HCT116 (cell line): ENCODE data around the gene CYB5B. TPM values are rescaled to one million over a fixed set of nuclear protein-coding genes. Genes with fewer than 3 reads are reported as not detected.

Experiments
- ATAC-seq: fragments of 200-7000 bp; cut with Tn5 transposase; 2 replicates; pipeline ENCODE4 v1.9.1; 2020; ENCODE audit warnings: mild to moderate bottlenecking, moderate library complexity
- BruUV-seq: library from RNA; stranded (reverse); fragments of 400-500 nt; replicated peaks from 2 replicates; lab custom pipeline; 2021; lab: Mats Ljungman, UMichigan
- CTCF ChIA-PET: fragments of 300-600 bp; sonication (Branson Sonifier 250); formaldehyde crosslinking; loops from one replicate; lab custom pipeline; 2021; ENCODE audit warnings: antibody characterized with exemption; lab: Charles Lee
- POLR2A ChIA-PET: fragments of 300-600, 350-600 bp; sonication (Branson Sonifier 250); formaldehyde crosslinking; loops from one replicate; lab custom pipeline; 2021; ENCODE audit warnings: antibody characterized with exemption; lab: Charles Lee
- RAD21 ChIA-PET, 2 experiments: fragments of 300-600 bp; sonication (Branson Sonifier 250); formaldehyde crosslinking; loops; one replicate each; lab custom pipeline; 2023; ENCODE audit warnings: low total read pairs in 2 of 2; ENCODE audit not compliant: uncharacterized antibody in 2 of 2, unreplicated experiment in 2 of 2, low non-redundant PET in 1 of 2; lab: Charles Lee
- DNase-seq: peaks from one replicate; pipeline ENCODE4 v3.0.0-alpha.2; 2010; ENCODE audit warnings: low read depth, low spot score
- H2AFZ ChIP-seq: fragments of 200-600 bp; shearing (Covaris generic), sonication (generic); 2 replicates; pipeline ENCODE4 v1.6.1; 2017; ENCODE audit warnings: low read depth, mixed run types, mixed read lengths, antibody characterized with exemption, low read length; ENCODE audit not compliant: poor library complexity, severe bottlenecking
- H3K27ac ChIP-seq: 2 replicates; pipeline ENCODE4 v1.5.1; 2012; ENCODE audit warnings: low read depth, low read length
- H3K27me3 ChIP-seq: fragments of 200-600 bp; sonication (generic); 2 replicates; pipeline ENCODE4 v1.6.1; 2016; ENCODE audit warnings: mixed run types, low read length, mixed read lengths; ENCODE audit not compliant: insufficient read depth
- H3K36me3 ChIP-seq, 2 experiments: fragments of 200-500 bp in 1 of 2; fragments of 200-600 bp in 1 of 2; sonication (Bioruptor generic) in 1 of 2; sonication (generic) in 1 of 2; 2 replicates each; pipeline versions ENCODE4 v1.5.1 to v1.6.1; 2014 to 2016; ENCODE audit warnings: low read length in 2 of 2, inconsistent platforms in 1 of 2, mixed read lengths in 1 of 2, mixed run types in 1 of 2; ENCODE audit not compliant: insufficient read depth in 2 of 2, control insufficient read depth in 1 of 2
- H3K4me1 ChIP-seq, 2 experiments: fragments of 200-600 bp in 1 of 2; sonication (generic) in 1 of 2; 2 replicates each; pipeline versions ENCODE4 v1.5.1 to v1.6.1; 2012 to 2017; ENCODE audit warnings: low read length in 2 of 2, inconsistent platforms in 1 of 2, mild to moderate bottlenecking in 1 of 2, mixed read lengths in 1 of 2, mixed run types in 1 of 2, moderate library complexity in 1 of 2; ENCODE audit not compliant: insufficient read depth in 2 of 2, control insufficient read depth in 1 of 2
- H3K4me2 ChIP-seq: fragments of 200-600 bp; sonication (generic); 2 replicates; pipeline ENCODE4 v1.6.1; 2017; ENCODE audit warnings: mixed run types, low read length, mixed read lengths
- H3K4me3 ChIP-seq, 2 experiments: fragments of 200-600 bp in 1 of 2; sonication (generic) in 1 of 2; replicated peaks in 1 of 2; 2 replicates each; pipeline ENCODE4 v1.5.1; 2011 to 2016; ENCODE audit warnings: low read length in 2 of 2, control low read depth in 1 of 2, low read depth in 1 of 2, mild to moderate bottlenecking in 1 of 2, mixed read lengths in 1 of 2, mixed run types in 1 of 2
- H3K79me2 ChIP-seq: fragments of 200-600 bp; sonication (generic); 2 replicates; pipeline ENCODE4 v1.6.1; 2017; ENCODE audit warnings: mild to moderate bottlenecking, mixed run types, low read length, moderate library complexity, mixed read lengths; ENCODE audit not compliant: insufficient read depth
- H3K9ac ChIP-seq: fragments of 200-600 bp; sonication (generic); 2 replicates; pipeline ENCODE4 v1.6.1; 2016; ENCODE audit warnings: low read length, mixed read lengths
- H3K9me2 ChIP-seq: fragments of 200-600 bp; sonication (generic), shearing (Covaris generic); 2 replicates; pipeline ENCODE4 v1.6.1; 2017; ENCODE audit warnings: mixed run types, mild to moderate bottlenecking, moderate library complexity; ENCODE audit not compliant: insufficient read depth
- H3K9me3 ChIP-seq, 2 experiments: fragments of 200-500 bp in 1 of 2; fragments of 200-600 bp in 1 of 2; sonication (Bioruptor generic) in 1 of 2; sonication (generic) in 1 of 2; 2 replicates each; pipeline ENCODE4 v1.6.1; 2014 to 2017; ENCODE audit warnings: low read length in 2 of 2, mixed read lengths in 2 of 2, inconsistent platforms in 1 of 2, low read depth in 1 of 2, mild to moderate bottlenecking in 1 of 2, mixed run types in 1 of 2, moderate library complexity in 1 of 2; ENCODE audit not compliant: control insufficient read depth in 1 of 2, insufficient read depth in 1 of 2
- H4K20me1 ChIP-seq: fragments of 200-600 bp; sonication (generic), shearing (Covaris generic); 2 replicates; pipeline ENCODE4 v1.6.1; 2017; ENCODE audit warnings: mixed run types, mild to moderate bottlenecking, moderate library complexity; ENCODE audit not compliant: insufficient read depth
- CBX3 ChIP-seq: IDR thresholded peaks from 2 replicates; pipeline ENCODE4 v1.6.1; 2012; ENCODE audit warnings: low read depth
- CEBPB ChIP-seq: IDR thresholded peaks from 2 replicates; pipeline ENCODE4 v1.6.1; 2012; ENCODE audit warnings: low read depth
- CTCF ChIP-seq, 3 experiments: fragments of 200-600 bp in 1 of 3; sonication (generic) in 1 of 3; IDR thresholded peaks in 2 of 3; conservative IDR thresholded peaks in 1 of 3; 2 replicates each; pipeline ENCODE4 v1.5.1; 2012 to 2017; ENCODE audit warnings: low read depth in 2 of 3, low read length in 2 of 3, antibody characterized with exemption in 1 of 3, borderline replicate concordance in 1 of 3, control low read depth in 1 of 3, mild to moderate bottlenecking in 1 of 3, mixed read lengths in 1 of 3, mixed run types in 1 of 3, moderate library complexity in 1 of 3; ENCODE audit not compliant: insufficient read depth in 1 of 3
- ELF1 ChIP-seq: IDR thresholded peaks from 2 replicates; pipeline ENCODE4 v1.6.1; 2012; ENCODE audit warnings: low read depth, borderline replicate concordance
- EZH2phosphoT487 ChIP-seq: fragments of 200-600 bp; IDR thresholded peaks from 2 replicates; pipeline ENCODE4 v1.6.1; 2018; ENCODE audit warnings: antibody characterized with exemption, borderline replicate concordance
- FOSL1 ChIP-seq: IDR thresholded peaks from 2 replicates; pipeline ENCODE4 v1.6.1; 2012; ENCODE audit warnings: low read depth
- JUND ChIP-seq: IDR thresholded peaks from 2 replicates; pipeline ENCODE4 v1.6.1; 2012
- POLR2AphosphoS5 ChIP-seq: IDR thresholded peaks from 2 replicates; pipeline ENCODE4 v1.6.1; 2011; ENCODE audit warnings: mild to moderate bottlenecking, low read depth, low read length, moderate library complexity
- RAD21 ChIP-seq: IDR thresholded peaks from 2 replicates; pipeline ENCODE4 v1.6.1; 2012; ENCODE audit warnings: low read depth, mild to moderate bottlenecking
- SP1 ChIP-seq: IDR thresholded peaks from 2 replicates; pipeline ENCODE4 v1.6.1; 2012; ENCODE audit warnings: low read depth
- SRF ChIP-seq: IDR thresholded peaks from 2 replicates; pipeline ENCODE4 v1.6.1; 2012; ENCODE audit warnings: low read depth
- TCF7L2 ChIP-seq: IDR thresholded peaks from 2 replicates; pipeline ENCODE4 v1.7.0; 2011; ENCODE audit warnings: borderline replicate concordance, inconsistent platforms; ENCODE audit not compliant: insufficient read depth, insufficient read length; ENCODE audit errors: extremely low read depth
- YY1 ChIP-seq: IDR thresholded peaks from 2 replicates; pipeline ENCODE4 v1.6.1; 2011; ENCODE audit warnings: low read length, low read depth, moderate library complexity, mild to moderate bottlenecking; ENCODE audit not compliant: insufficient replicate concordance; ENCODE audit errors: extremely low read depth
- ZBTB33 ChIP-seq: IDR thresholded peaks from 2 replicates; pipeline ENCODE4 v1.6.1; 2011; ENCODE audit warnings: mild to moderate bottlenecking, low read length, moderate library complexity; ENCODE audit not compliant: insufficient replicate concordance; ENCODE audit errors: extremely low read depth
- intact Hi-C: fragments of 100-400 bp; cut with micrococcal nuclease; formaldehyde crosslinking; loops from 2 replicates; pipeline ENCODE4 v1.10.0; 2022
- total RNA-seq: library from RNA; stranded (reverse); gene quantifications from one replicate; pipeline ENCODE4 v1.2.1, GENCODE V29; 2021; ENCODE audit not compliant: unreplicated experiment

The CYB5B gene
- total RNA-seq, 1 experiment from 2014 or later, result 689 TPM

GRCh38 chr16:69396187-69397061 is 28.0 kb upstream of the CYB5B start:
- H3K4me1 ChIP-seq, result peaks cover 90 to 97% of the 10 kb centered on the region in 2 experiments
- peaks cover 11% of the 10 kb centered on the region for H3K79me2 ChIP-seq
- CTCF ChIA-PET, result interaction anchor here (0.9 to 3.9 kb wide), 18 partner anchors 9 to 358 kb away, joined by 3 to 20 read pairs (median 5); partner anchors contain the start of genes NOB1 and NQO1
- no peaks in the 10 kb centered on the region for H3K27me3 ChIP-seq
- intact Hi-C loops, result loop anchor here (5.0 kb wide), 2 partner anchors 81 to 171 kb away; partner anchors contain the start of gene NFAT5
- POLR2A ChIA-PET, result interaction anchor here (0.6 to 5.7 kb wide), 12 partner anchors 8 to 876 kb away, joined by 3 to 65 read pairs (median 4); partner anchors contain the start of gene TERF2
- ATAC-seq, result peak; percentile 21
- peak overlapping the region; percentile 69 for H3K4me2 ChIP-seq
- H3K9me2 ChIP-seq, result no peaks in the 10 kb centered on the region
- H3K36me3 ChIP-seq, result no peaks in the 10 kb centered on the region
- no TSS peak for BruUV-seq
- H3K4me3 ChIP-seq, result peak overlapping the region in 1 of 2 experiments; percentile 16; a peak in 1 of 4 replicates
- TF ChIP-seq ZBTB33 (no peak), EZH2phosphoT487 (no peak), SRF (no peak), SP1 (peak; percentile 24; the same call in 1 of the 2 replicates), CTCF (IDR thresholded peaks at IDR 0.05 in 2 of 3, conservative IDR thresholded peaks at IDR 0.05 in 1 of 3; ENCODE audit: borderline replicate concordance in 1 of 3, insufficient read depth in 1 of 3, low read depth in 2 of 3, low read length in 2 of 3) (peak; percentile 63 to 71 (median 63); a peak in 4 of 6 replicates), JUND (no peak; the same call in 1 of the 2 replicates), YY1 (no peak), ELF1 (no peak), TCF7L2 (peak; percentile 65), CEBPB (peak; percentile 84), CBX3 (0 out of 2 replicates have a peak, but pooled peaks have one; percentile 19), POLR2AphosphoS5 (peak; percentile 27; the same call in 1 of the 2 replicates), RAD21 (peak; percentile 86), FOSL1 (0 out of 2 replicates have a peak, but pooled peaks have one; percentile 11)
- peak overlapping the region; percentile 99 for H3K27ac ChIP-seq
- H2AFZ ChIP-seq, result no peak overlapping the region
- DNase-seq, result peak; percentile 88
- peak overlapping the region; percentile 53 for H3K9ac ChIP-seq
- no peaks in the 10 kb centered on the region for H4K20me1 ChIP-seq
- RAD21 ChIA-PET, result interaction anchor here in 1 of 2 experiments (0.6 to 1.1 kb wide), 2 partner anchors 326 to 358 kb away, joined by 3 to 5 read pairs; partner anchors contain the start of gene NOB1
- no peaks in the 10 kb centered on the region for H3K9me3 ChIP-seq
